ENCODE data around the gene RYR3. TPM values are rescaled to one million over a fixed set of nuclear protein-coding genes. Genes with fewer than 3 reads are reported as not detected.

RYR3 gene
- total RNA-seq, 2 donors from 2014 or later: 9.9 to 40.1 TPM

- Histone ChIP-seq H3K4me1 (ENCODE audit: control insufficient read depth in 1 of 2, low read depth in 2 of 2) (peaks cover 0 to 4% of the 10 kb centered on the region in 2 donors), H3K27me3 (replicated peaks; ENCODE audit: insufficient read depth) (no peaks in the 10 kb centered on the region), H3K27ac (no peak overlapping the region), H3K4me3 (no peak overlapping the region), H3K9me3 (no peaks in the 10 kb centered on the region), H3K36me3 (no peaks in the 10 kb centered on the region)
- no peak for ATAC-seq (ENCODE audit: insufficient number of reproducible peaks, low FRiP score, low read depth)
- no peak for DNase-seq (ENCODE audit: low spot score)
- no peak for TF ChIP-seq CTCF (IDR thresholded peaks at IDR 0.05)
Observed at GRCh38 chr15:33411596-33412540, 101.1 kb downstream of the RYR3 start.

DNA sequence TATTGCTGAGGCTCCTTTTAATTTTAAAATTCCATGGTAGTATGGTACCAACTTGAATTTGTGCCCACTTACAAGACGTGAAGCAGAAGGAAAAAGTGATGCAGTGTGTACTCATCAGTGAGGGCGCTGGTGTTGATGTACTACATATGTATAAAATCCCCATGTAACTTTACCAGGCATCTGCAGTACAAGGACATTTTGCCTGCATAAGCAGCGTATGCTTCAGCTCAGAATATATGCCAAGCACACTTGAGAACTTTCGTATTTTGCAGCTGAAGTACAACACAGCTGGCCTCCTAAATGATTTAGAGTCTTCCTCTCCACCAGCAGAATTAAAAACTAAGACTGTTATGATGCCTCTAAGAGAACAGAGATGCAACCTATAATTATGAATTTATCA is 108.9 kb downstream of the RYR3 start:
- Histone ChIP-seq H3K36me3 (no peaks in the 10 kb centered on the region), H3K9me3 (no peaks in the 10 kb centered on the region), H3K4me3 (no peak overlapping the region), H3K27me3 (replicated peaks; ENCODE audit: insufficient read depth) (no peaks in the 10 kb centered on the region), H3K4me1 (ENCODE audit: control insufficient read depth in 1 of 2, low read depth in 2 of 2) (no peaks in the 10 kb centered on the region), H3K27ac (no peak overlapping the region)
- no peak for TF ChIP-seq CTCF (IDR thresholded peaks at IDR 0.05)
- no peak for ATAC-seq (ENCODE audit: insufficient number of reproducible peaks, low FRiP score, low read depth)
- no peak for DNase-seq (ENCODE audit: low spot score)

GRCh38 chr15:33424025-33424424 is 113.3 kb downstream of the RYR3 start:
- TF ChIP-seq CTCF (IDR thresholded peaks at IDR 0.05): no peak
- no peaks in the 10 kb centered on the region for H3K36me3 ChIP-seq
- DNase-seq (ENCODE audit: low spot score) (no peak), ATAC-seq (ENCODE audit: insufficient number of reproducible peaks, low FRiP score, low read depth) (no peak)
- H3K4me3 ChIP-seq: no peak overlapping the region
- no peaks in the 10 kb centered on the region for H3K27me3 ChIP-seq (replicated peaks; ENCODE audit: insufficient read depth)
- no peak overlapping the region for H3K27ac ChIP-seq
- H3K9me3 ChIP-seq: no peaks in the 10 kb centered on the region
- no peaks in the 10 kb centered on the region for H3K4me1 ChIP-seq (ENCODE audit: control insufficient read depth in 1 of 2, low read depth in 2 of 2)

DNA sequence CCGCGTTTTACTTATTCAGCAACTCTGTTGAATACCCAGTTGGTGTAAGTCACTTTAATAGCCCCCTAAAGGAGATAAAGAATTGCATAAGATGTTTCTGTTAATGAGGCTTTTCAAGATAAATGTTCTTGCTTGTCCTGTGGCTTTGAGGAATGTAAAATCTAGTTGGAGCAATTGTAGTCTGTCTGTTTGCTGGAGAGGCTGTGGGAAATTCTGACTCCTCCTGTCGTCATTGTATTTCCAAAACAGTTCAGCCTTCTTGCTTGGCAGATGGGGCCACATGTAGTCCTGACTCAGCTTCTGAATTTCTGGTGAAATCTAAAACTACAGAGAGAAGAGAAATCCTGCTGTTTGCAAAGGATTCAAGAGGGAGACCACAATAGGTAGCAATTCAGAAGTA is 114.4 kb downstream of the RYR3 start:
- H3K27ac ChIP-seq: no peak overlapping the region
- ATAC-seq (ENCODE audit: insufficient number of reproducible peaks, low FRiP score, low read depth) (no peak), DNase-seq (ENCODE audit: low spot score) (no peak)
- H3K4me3 ChIP-seq: no peak overlapping the region
- no peaks in the 10 kb centered on the region for H3K27me3 ChIP-seq (replicated peaks; ENCODE audit: insufficient read depth)
- no peaks in the 10 kb centered on the region for H3K4me1 ChIP-seq (ENCODE audit: control insufficient read depth in 1 of 2, low read depth in 2 of 2)
- H3K9me3 ChIP-seq: no peaks in the 10 kb centered on the region
- H3K36me3 ChIP-seq: no peaks in the 10 kb centered on the region
- no peak for TF ChIP-seq CTCF (IDR thresholded peaks at IDR 0.05)

DNA sequence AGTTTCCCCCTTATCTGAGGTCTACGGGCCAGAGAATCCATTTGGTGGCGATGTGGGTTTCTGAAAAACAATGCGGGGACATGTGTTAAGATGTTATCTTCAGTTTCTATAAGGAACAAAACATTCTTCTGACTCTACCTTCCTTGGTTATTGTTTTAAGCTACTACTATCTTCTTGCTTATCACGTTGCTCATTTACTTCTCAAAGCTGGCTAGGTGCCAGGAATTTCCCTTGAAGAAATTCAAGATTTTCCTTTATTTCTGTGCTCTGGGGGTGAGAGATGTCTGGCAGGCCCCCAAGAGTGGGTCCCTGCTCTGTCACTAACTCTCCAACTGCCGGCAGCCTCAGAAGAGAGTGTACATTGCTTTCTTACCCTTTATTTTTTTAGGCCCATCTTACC is 119.8 kb downstream of the RYR3 start:
- no peak for TF ChIP-seq CTCF (IDR thresholded peaks at IDR 0.05)

More for the DNA sequence above, 119.8 kb downstream of the RYR3 start:
- DNase-seq (ENCODE audit: low spot score) (no peak), ATAC-seq (ENCODE audit: insufficient number of reproducible peaks, low FRiP score, low read depth) (no peak)
- Histone ChIP-seq H3K9me3 (no peaks in the 10 kb centered on the region), H3K4me1 (ENCODE audit: control insufficient read depth in 1 of 2, low read depth in 2 of 2) (no peaks in the 10 kb centered on the region), H3K27ac (no peak overlapping the region), H3K4me3 (no peak overlapping the region), H3K36me3 (no peaks in the 10 kb centered on the region), H3K27me3 (replicated peaks; ENCODE audit: insufficient read depth) (no peaks in the 10 kb centered on the region)

Measured in thoracic aorta (tissue), 2 donors.